GM18505 (cell line): ENCODE data around the gene ELAC1.
"Not testable (repeated sequence)": the region's sequence is repeated elsewhere in the genome, so short reads cannot be mapped to it uniquely, and the experiment has no call there.

Experiments
- ATAC-seq: cut with Tn5 transposase; IDR thresholded peaks from one replicate; pipeline ENCODE4 v1.9.1; 2021; ENCODE audit not compliant: unreplicated experiment
- POLR2A ChIP-seq: IDR thresholded peaks from 4 replicates; pipeline ENCODE4 v1.6.1; 2011; ENCODE audit warnings: borderline replicate concordance; ENCODE audit not compliant: insufficient read depth, insufficient read length; ENCODE audit errors: extremely low read depth

Gene ELAC1

GRCh38 chr18:50953822-50954221 is 14.0 kb upstream of the ELAC1 start:
- no peak for TF ChIP-seq POLR2A
- ATAC-seq: no peak

- no peak for TF ChIP-seq POLR2A
- ATAC-seq: no peak
Observed at GRCh38 chr18:50955253-50955652, 12.6 kb upstream of the ELAC1 start.

GRCh38 chr18:50956116-50956515 is 11.7 kb upstream of the ELAC1 start:
- no peak for TF ChIP-seq POLR2A

GRCh38 chr18:50961974-50962373 is 5.9 kb upstream of the ELAC1 start:
- TF ChIP-seq POLR2A: no peak

More at GRCh38 chr18:50956116-50956515, 11.7 kb upstream of the ELAC1 start:
- ATAC-seq: no peak

GRCh38 chr18:50969448-50969847 is 1.6 kb downstream of the ELAC1 start:
- ATAC-seq: no peak
- no peak for TF ChIP-seq POLR2A

More at GRCh38 chr18:50961974-50962373, 5.9 kb upstream of the ELAC1 start:
- ATAC-seq: no peak

- no peak for TF ChIP-seq POLR2A
- no peak for ATAC-seq
Observed at GRCh38 chr18:50970006-50970405, 2.2 kb downstream of the ELAC1 start.

GRCh38 chr18:50972404-50972803 is 4.6 kb downstream of the ELAC1 start:
- not testable (repeated sequence) for ATAC-seq

GRCh38 chr18:50973367-50974126 is 5.7 kb downstream of the ELAC1 start:
- no peak for TF ChIP-seq POLR2A
- no peak for ATAC-seq

GRCh38 chr18:50977037-50977760 is 9.4 kb downstream of the ELAC1 start:
- TF ChIP-seq POLR2A: no peak

GRCh38 chr18:50981381-50981780 is 13.5 kb downstream of the ELAC1 start:
- no peak for TF ChIP-seq POLR2A
- ATAC-seq: no peak

More at GRCh38 chr18:50977037-50977760, 9.4 kb downstream of the ELAC1 start:
- ATAC-seq: no peak

- no peak for ATAC-seq
- TF ChIP-seq POLR2A: no peak
Observed at GRCh38 chr18:50982086-50982801, 14.4 kb downstream of the ELAC1 start.

GRCh38 chr18:50982802-50983179 is 15.0 kb downstream of the ELAC1 start:
- no peak for ATAC-seq
- no peak for TF ChIP-seq POLR2A

- ATAC-seq: no peak
- no peak for TF ChIP-seq POLR2A
Observed at GRCh38 chr18:50986360-50987087, 18.7 kb downstream of the ELAC1 start.
